B cell (primary cell): Measurements from ENCODE around the gene AGAP1.

Experiments
- CTCF ChIP-seq: fragments of 200-600 bp; IDR thresholded peaks from one replicate; pipeline ENCODE4 v1.8.0; 2022; ENCODE audit warnings: antibody characterized with exemption, mild to moderate bottlenecking
- EZH2 ChIP-seq: IDR thresholded peaks from 2 replicates; pipeline ENCODE4 v1.6.1; 2012; ENCODE audit warnings: borderline replicate concordance, low read depth, mild to moderate bottlenecking, moderate library complexity, low read length; ENCODE audit not compliant: insufficient read depth, poor library complexity, severe bottlenecking

DNA sequence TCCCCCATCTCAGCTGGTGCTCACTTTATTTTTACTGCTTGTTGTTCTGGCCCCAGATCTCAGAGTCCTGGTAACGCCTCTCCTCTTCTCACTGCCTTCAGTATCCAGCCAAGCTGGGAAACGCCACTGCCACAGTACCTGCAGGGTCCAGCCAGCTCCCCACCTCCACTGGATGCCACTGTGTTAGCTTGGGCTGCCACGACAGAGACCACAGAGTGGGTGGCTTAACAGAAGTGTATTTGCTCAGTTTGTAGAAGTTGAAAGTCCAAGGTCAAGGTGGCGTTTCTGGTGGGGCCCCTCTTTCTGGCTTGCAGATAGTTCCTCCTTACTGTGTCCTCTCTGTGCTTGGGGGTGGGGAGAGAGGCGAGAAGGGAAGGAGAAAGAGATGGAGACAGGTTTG is 107.1 kb downstream of the AGAP1 start:
- TF ChIP-seq CTCF (no peak), EZH2 (no peak)
